GM12873 (cell line): ENCODE results near the gene MLLT10.

ENCODE experiments used
- CTCF ChIP-seq: IDR thresholded peaks from 2 replicates; pipeline ENCODE4 v1.5.1; 2012; ENCODE audit warnings: low read depth, mild to moderate bottlenecking, moderate library complexity, low read length, control low read depth; ENCODE audit not compliant: insufficient read depth; ENCODE audit errors: missing control alignments

Gene MLLT10

GRCh38 chr10:21524131-21524525 lies 9.9 kb upstream of the MLLT10 start:
- TF ChIP-seq CTCF = no peak

- TF ChIP-seq CTCF = no peak
Observed at GRCh38 chr10:21524526-21525366, 9.3 kb upstream of the MLLT10 start.

- no peak for TF ChIP-seq CTCF
Observed at GRCh38 chr10:21525367-21526187, 8.5 kb upstream of the MLLT10 start, which contains the start of gene SKIDA1. TSS of gene SKIDA1 (minus strand) at chr10:21525682. CDS start at chr10:21517822, 7,860 bp downstream.

- TF ChIP-seq CTCF = no peak
Observed at GRCh38 chr10:21526188-21526859, 7.7 kb upstream of the MLLT10 start.

- no peak for TF ChIP-seq CTCF
Observed at GRCh38 chr10:21526860-21527597, 7.0 kb upstream of the MLLT10 start.

GRCh38 chr10:21527598-21528235 lies 6.3 kb upstream of the MLLT10 start:
- no peak for TF ChIP-seq CTCF
